ENCODE data around the gene ACAD9.

Gene ACAD9

DNA sequence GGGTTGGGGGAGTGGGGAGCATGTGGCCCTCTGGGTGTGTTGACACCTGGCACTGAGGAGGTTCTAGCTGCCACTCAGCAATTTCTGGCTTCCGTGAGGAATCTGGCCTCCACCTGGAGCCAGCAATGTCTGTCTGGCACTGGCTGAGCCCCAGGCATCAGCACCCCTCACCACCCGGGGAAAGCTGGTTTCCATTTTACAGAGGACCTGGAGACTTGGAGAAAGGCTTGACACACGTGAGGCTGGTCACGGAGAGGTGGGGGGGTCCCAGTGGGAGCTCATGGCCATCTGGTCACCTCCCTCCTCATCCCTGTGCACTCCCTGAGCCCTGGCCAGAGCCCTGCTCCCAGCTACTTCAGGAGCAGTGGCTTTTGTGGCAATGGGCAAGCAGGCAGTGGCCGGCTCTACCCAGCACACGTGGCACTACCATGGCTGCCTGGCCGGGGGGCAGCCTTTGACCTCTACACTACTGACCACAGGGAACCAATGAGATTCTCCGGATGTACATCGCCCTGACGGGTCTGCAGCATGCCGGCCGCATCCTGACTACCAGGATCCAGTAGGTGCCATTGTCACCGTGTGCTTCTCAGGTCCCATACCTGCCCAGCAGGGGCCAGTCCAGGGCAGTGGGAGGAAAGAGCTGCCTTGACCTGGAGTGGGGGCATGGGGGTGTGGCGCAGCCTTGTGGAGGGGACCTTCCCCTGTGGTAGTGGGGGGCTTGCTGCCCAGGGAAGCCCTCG is 28.5 kb downstream of the ACAD9 start:
- DNase-seq (ENCODE audit: low spot score): no peak
- TF ChIP-seq, protein P1, sequence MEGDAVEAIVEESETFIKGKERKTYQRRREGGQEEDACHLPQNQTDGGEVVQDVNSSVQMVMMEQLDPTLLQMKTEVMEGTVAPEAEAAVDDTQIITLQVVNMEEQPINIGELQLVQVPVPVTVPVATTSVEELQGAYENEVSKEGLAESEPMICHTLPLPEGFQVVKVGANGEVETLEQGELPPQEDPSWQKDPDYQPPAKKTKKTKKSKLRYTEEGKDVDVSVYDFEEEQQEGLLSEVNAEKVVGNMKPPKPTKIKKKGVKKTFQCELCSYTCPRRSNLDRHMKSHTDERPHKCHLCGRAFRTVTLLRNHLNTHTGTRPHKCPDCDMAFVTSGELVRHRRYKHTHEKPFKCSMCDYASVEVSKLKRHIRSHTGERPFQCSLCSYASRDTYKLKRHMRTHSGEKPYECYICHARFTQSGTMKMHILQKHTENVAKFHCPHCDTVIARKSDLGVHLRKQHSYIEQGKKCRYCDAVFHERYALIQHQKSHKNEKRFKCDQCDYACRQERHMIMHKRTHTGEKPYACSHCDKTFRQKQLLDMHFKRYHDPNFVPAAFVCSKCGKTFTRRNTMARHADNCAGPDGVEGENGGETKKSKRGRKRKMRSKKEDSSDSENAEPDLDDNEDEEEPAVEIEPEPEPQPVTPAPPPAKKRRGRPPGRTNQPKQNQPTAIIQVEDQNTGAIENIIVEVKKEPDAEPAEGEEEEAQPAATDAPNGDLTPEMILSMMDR (IDR thresholded peaks at IDR 0.05; ENCODE audit: extremely low read depth, insufficient read depth, missing control alignments): no peak
- in situ Hi-C loops (cut with MboI; ENCODE audit: low pct_unique_long_range_greater_than_20kb, low sequenced_read_pairs, unreplicated experiment): no loop called here

DNA sequence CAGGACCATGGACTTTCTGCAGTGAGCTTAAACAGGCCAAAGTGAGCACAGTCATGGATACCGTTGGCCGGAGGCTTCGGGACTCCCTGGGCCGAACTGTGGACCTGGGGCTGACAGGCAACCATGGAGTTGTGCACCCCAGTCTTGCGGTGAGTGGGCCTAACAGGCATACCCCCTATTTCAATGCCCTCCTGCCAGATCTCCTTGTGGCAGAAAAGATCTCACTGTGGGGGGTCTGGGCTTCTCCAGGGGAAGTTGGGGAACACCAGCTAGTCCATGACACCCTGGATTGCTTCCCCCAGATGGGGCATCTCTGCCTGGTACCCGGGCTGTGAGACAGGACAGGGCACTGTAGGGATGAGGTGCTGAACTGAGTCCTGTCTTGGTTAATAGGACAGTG is 29.5 kb downstream of the ACAD9 start:
- no peak for DNase-seq (ENCODE audit: low spot score)
- in situ Hi-C loops (cut with MboI; ENCODE audit: low pct_unique_long_range_greater_than_20kb, low sequenced_read_pairs, unreplicated experiment): no loop called here
- TF ChIP-seq, protein P1 (IDR thresholded peaks at IDR 0.05; ENCODE audit: extremely low read depth, insufficient read depth, missing control alignments): no peak

DNA sequence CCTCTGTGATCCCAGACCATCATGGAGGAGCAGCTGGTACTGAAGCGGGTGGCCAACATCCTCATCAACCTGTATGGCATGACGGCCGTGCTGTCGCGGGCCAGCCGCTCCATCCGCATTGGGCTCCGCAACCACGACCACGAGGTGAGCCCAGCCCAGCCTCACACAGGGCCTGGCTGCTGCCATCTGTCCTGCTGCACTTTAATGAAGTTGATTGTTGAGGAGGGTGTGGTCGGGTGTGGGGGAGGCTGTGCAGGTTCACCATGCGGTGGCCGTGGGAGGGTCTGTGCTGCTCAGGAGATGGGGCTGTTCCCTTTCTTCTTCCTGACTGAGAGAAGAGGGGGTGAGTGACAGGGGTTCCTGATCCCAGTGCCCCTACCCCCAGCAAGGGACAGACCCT is 30.6 kb downstream of the ACAD9 start:
- TF ChIP-seq, protein P1 (IDR thresholded peaks at IDR 0.05; ENCODE audit: extremely low read depth, insufficient read depth, missing control alignments): no peak
- no peak for DNase-seq (ENCODE audit: low spot score)
- in situ Hi-C loops (cut with MboI; ENCODE audit: low pct_unique_long_range_greater_than_20kb, low sequenced_read_pairs, unreplicated experiment): no loop called here

DNA sequence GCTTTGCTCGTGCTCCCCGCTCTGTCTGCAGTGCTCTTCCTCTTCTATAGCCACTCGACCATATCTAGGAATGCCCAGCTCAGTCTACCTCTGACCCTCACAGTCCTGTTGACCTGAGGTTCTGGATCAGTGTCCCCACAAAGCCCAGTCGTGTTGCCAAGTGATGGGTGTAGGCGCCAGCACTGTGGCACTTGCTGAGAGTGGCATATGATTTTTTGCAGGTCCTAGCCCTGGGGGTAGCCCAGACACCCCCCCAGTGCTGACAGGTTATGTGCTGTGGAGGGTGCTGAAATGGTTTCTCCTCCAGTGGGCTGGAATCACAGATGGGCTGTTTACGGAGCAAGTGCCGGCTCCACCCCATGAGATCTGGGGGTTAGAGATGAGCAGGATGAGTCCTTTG is 32.5 kb downstream of the ACAD9 start:
- TF ChIP-seq, protein P1 (IDR thresholded peaks at IDR 0.05; ENCODE audit: extremely low read depth, insufficient read depth, missing control alignments): no peak
- in situ Hi-C loops (cut with MboI; ENCODE audit: low pct_unique_long_range_greater_than_20kb, low sequenced_read_pairs, unreplicated experiment): no loop called here
- DNase-seq (ENCODE audit: low spot score): no peak

DNA sequence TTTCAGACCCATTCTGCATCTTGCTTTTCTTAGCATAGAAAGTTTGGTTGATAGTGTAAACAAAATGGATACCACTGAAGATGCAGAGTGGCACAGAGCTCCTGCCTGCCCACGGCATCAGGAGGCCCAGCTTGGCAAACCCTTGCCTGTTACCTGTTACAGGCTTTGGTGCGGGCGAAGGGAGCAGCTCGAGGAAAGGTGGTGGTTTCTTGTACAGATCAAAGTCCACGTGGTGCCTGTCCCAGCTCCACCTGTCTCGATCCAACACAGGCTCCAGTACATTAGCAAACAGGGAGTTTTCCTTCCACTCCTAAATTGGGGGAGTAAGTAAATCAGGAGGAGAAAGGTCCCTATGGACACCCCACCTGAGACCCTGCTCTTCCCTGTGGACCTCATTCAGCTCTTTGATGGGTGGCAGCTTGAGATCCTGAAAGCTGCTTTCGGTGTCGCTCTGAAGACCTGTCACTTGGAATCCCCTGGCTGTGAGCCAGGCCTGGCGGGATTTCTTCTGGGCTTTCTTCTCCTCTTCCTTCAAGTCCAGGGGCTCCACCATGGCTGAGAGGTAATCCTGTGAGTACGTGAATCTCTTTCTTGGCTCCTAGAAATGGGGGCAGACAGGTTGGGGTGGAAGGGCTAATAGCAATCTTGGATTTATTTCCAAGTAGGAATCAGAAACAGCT is 35.7 kb downstream of the ACAD9 start:
- TF ChIP-seq, protein P1 (IDR thresholded peaks at IDR 0.05; ENCODE audit: extremely low read depth, insufficient read depth, missing control alignments): no peak
- in situ Hi-C loops (cut with MboI; ENCODE audit: low pct_unique_long_range_greater_than_20kb, low sequenced_read_pairs, unreplicated experiment): no loop called here
- no peak for DNase-seq (ENCODE audit: low spot score)

DNA sequence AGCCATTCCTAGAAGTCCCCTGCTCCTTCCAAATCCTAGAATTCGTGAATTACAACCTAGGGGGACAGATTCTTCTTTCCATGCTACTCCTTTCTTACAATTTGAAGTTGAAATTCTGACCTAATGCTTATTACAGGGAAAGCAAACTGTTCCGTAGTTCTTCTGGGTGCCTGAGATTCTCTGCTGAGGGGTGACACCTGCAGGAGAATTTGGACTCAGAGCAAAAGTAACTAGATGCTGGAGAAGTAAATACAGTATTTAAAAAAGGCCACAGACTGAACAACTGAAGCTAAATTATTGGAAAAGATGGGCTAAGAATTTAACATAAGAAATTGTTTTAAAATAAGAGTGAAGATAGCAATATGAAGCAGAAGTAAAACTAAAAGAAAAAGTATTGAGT is 37.9 kb downstream of the ACAD9 start:
- no peak for DNase-seq (ENCODE audit: low spot score)
- in situ Hi-C loops (cut with MboI; ENCODE audit: low pct_unique_long_range_greater_than_20kb, low sequenced_read_pairs, unreplicated experiment): no loop called here
- TF ChIP-seq, protein P1 (IDR thresholded peaks at IDR 0.05; ENCODE audit: extremely low read depth, insufficient read depth, missing control alignments): no peak

Data from GM13977 (cell line).